Stimulated activated CD4-positive, alpha-beta T cell treated with anti-CD3 and anti-CD28 coated beads, Interleukin-12 subunit alpha, Interleukin-12 subunit beta, amount 100 ng/mL, for 48 hours (primary cell): Measurements from ENCODE around the gene ERLIN1.
A peak's percentile ranks its signal among the peaks of the same experiment; 100 is the strongest.

Experiments used
- DNase-seq, 3 donors: peaks; one replicate each; pipeline ENCODE4 v3.0.0-alpha.2; 2020; ENCODE audit warnings: low read depth in 2 of 3, low spot score in 1 of 3

The ERLIN1 gene

GRCh38 chr10:100173035-100173434 is 12.8 kb downstream of the ERLIN1 start:
- no peak for DNase-seq

- DNase-seq, result no peak
Measured at GRCh38 chr10:100172349-100172748, 13.5 kb downstream of the ERLIN1 start.

- DNase-seq, result no peak
Measured at GRCh38 chr10:100168313-100168643, 17.6 kb downstream of the ERLIN1 start.

GRCh38 chr10:100167553-100168312 is 18.1 kb downstream of the ERLIN1 start:
- no peak for DNase-seq

- DNase-seq, result no peak
Measured at GRCh38 chr10:100163704-100164621, 21.9 kb downstream of the ERLIN1 start.

GRCh38 chr10:100162696-100163095 is 23.1 kb downstream of the ERLIN1 start:
- no peak for DNase-seq

- no peak for DNase-seq
Measured at GRCh38 chr10:100158044-100158805, 27.6 kb downstream of the ERLIN1 start.

GRCh38 chr10:100157156-100157555 is 28.7 kb downstream of the ERLIN1 start:
- no peak for DNase-seq

- no peak for DNase-seq
Measured at GRCh38 chr10:100155936-100156335, 29.9 kb downstream of the ERLIN1 start.

GRCh38 chr10:100154666-100155065 is 31.2 kb downstream of the ERLIN1 start:
- no peak for DNase-seq

- DNase-seq, result no peak
Measured at GRCh38 chr10:100153239-100153825, 32.5 kb downstream of the ERLIN1 start.

- no peak for DNase-seq
Measured at GRCh38 chr10:100151723-100152300, 34.0 kb downstream of the ERLIN1 start.

GRCh38 chr10:100148353-100149211 is 37.2 kb downstream of the ERLIN1 start:
- peak; percentile 29 to 36 (median 30) for DNase-seq

- DNase-seq, result no peak
Measured at GRCh38 chr10:100146875-100147650, 38.8 kb downstream of the ERLIN1 start.

GRCh38 chr10:100146398-100146797 is 39.4 kb downstream of the ERLIN1 start:
- no peak for DNase-seq

GRCh38 chr10:100143756-100144155 is 42.1 kb downstream of the ERLIN1 start:
- no peak for DNase-seq

GRCh38 chr10:100141446-100142087 is 44.3 kb downstream of the ERLIN1 start:
- no peak for DNase-seq

- no peak for DNase-seq
Measured at GRCh38 chr10:100140070-100140469, 45.8 kb downstream of the ERLIN1 start.
